Measurements from ENCODE around the gene ARSI.

DNA sequence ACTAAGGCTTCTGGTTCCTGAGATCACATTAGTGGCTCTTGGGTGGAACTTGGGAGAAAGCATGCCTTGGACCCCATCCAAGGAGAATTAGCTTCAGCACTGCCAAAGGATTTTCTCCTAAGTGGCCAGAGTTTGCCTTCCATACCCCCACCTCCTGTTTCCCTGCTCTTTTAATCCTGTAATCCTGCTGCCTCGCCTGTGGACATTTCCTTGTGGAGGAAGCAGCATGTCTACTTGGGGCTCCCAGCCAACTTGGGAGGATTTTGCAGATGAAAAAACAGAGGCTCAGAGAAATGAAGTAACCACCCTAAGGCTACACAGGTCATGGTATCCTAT is 1.6 kb downstream of the ARSI start:
- TF ChIP-seq JUN (IDR thresholded peaks at IDR 0.05) (no peak), POLR2A (IDR thresholded peaks at IDR 0.05; ENCODE audit: low read length) (no peak), MYC (IDR thresholded peaks at IDR 0.05; ENCODE audit: borderline replicate concordance, low read length) (no peak), EHMT2 (IDR thresholded peaks at IDR 0.05; ENCODE audit: low read depth) (no peak)
